PFSK-1 (cell line): ENCODE results near the gene PPP1R2B.

Source experiments
- FOXP2 ChIP-seq: optimal IDR thresholded peaks from 2 replicates; pipeline ENCODE3; 2011; ENCODE audit warnings: borderline replicate concordance, control low read depth, inconsistent platforms; ENCODE audit not compliant: insufficient read depth; ENCODE audit errors: extremely low read length, extremely low read depth
- POLR2AphosphoS5 ChIP-seq: IDR thresholded peaks from 2 replicates; pipeline ENCODE4 v1.6.1; 2012; ENCODE audit warnings: low read depth, mild to moderate bottlenecking, control low read depth, low read length, moderate library complexity
- SIN3A ChIP-seq: IDR thresholded peaks from 2 replicates; pipeline ENCODE4 v1.6.1; 2012; ENCODE audit warnings: mild to moderate bottlenecking, low read length, moderate library complexity, borderline replicate concordance; ENCODE audit not compliant: insufficient read depth
- TAF1 ChIP-seq: IDR thresholded peaks from 2 replicates; pipeline ENCODE4 v1.6.1; 2012; ENCODE audit warnings: low read length, control low read depth, borderline replicate concordance; ENCODE audit not compliant: insufficient read depth
- TF ChIP-seq, protein P1 (sequence below), 2 experiments: IDR thresholded peaks; 2 replicates each; pipeline versions ENCODE4 v1.6.1 to v1.8.0; 2011 to 2012; ENCODE audit warnings: low read depth in 2 of 2, low read length in 2 of 2, control low read depth in 1 of 2, inconsistent platforms in 1 of 2, mild to moderate bottlenecking in 1 of 2, moderate library complexity in 1 of 2; ENCODE audit not compliant: insufficient read depth in 1 of 2

The PPP1R2B gene

DNA sequence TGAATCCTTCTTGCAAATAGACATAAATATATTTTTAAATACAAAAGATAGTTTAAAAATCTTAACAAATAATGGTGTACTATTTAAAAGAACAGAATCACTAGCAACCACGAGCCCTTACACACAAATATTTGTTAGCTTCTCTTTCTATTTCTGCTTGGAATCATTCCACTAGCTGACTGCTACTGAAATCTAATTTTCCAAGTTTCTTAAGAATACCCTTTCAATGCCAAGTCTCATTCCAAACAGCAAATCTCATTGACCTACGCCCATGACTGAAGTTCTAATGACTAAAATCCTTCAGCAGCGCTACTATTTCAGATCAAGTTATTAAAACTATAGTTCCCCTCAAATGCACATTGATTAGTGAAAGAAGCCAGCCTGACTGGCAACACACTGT, 13.2 kb upstream of the PPP1R2B start:
- no peak for TF ChIP-seq TAF1
- no peak for TF ChIP-seq POLR2AphosphoS5
- TF ChIP-seq FOXP2 = no peak
- TF ChIP-seq, protein P1, sequence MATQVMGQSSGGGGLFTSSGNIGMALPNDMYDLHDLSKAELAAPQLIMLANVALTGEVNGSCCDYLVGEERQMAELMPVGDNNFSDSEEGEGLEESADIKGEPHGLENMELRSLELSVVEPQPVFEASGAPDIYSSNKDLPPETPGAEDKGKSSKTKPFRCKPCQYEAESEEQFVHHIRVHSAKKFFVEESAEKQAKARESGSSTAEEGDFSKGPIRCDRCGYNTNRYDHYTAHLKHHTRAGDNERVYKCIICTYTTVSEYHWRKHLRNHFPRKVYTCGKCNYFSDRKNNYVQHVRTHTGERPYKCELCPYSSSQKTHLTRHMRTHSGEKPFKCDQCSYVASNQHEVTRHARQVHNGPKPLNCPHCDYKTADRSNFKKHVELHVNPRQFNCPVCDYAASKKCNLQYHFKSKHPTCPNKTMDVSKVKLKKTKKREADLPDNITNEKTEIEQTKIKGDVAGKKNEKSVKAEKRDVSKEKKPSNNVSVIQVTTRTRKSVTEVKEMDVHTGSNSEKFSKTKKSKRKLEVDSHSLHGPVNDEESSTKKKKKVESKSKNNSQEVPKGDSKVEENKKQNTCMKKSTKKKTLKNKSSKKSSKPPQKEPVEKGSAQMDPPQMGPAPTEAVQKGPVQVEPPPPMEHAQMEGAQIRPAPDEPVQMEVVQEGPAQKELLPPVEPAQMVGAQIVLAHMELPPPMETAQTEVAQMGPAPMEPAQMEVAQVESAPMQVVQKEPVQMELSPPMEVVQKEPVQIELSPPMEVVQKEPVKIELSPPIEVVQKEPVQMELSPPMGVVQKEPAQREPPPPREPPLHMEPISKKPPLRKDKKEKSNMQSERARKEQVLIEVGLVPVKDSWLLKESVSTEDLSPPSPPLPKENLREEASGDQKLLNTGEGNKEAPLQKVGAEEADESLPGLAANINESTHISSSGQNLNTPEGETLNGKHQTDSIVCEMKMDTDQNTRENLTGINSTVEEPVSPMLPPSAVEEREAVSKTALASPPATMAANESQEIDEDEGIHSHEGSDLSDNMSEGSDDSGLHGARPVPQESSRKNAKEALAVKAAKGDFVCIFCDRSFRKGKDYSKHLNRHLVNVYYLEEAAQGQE (IDR thresholded peaks at IDR 0.05; ENCODE audit: insufficient read depth in 1 of 2, low read depth in 2 of 2, low read length in 2 of 2) = no peak
- no peak for TF ChIP-seq SIN3A

GRCh38 chr5:156838961-156839360, 11.1 kb upstream of the PPP1R2B start:
- TF ChIP-seq, protein P1 (IDR thresholded peaks at IDR 0.05; ENCODE audit: insufficient read depth in 1 of 2, low read depth in 2 of 2, low read length in 2 of 2) = no peak
- no peak for TF ChIP-seq POLR2AphosphoS5
- TF ChIP-seq FOXP2 = no peak
- no peak for TF ChIP-seq SIN3A
- TF ChIP-seq TAF1 = no peak

- TF ChIP-seq, protein P1 (IDR thresholded peaks at IDR 0.05; ENCODE audit: insufficient read depth in 1 of 2, low read depth in 2 of 2, low read length in 2 of 2) = no peak
- TF ChIP-seq TAF1 (no peak), SIN3A (no peak), POLR2AphosphoS5 (no peak), FOXP2 (no peak)
Observed at GRCh38 chr5:156841737-156842136, 8.4 kb upstream of the PPP1R2B start.

DNA sequence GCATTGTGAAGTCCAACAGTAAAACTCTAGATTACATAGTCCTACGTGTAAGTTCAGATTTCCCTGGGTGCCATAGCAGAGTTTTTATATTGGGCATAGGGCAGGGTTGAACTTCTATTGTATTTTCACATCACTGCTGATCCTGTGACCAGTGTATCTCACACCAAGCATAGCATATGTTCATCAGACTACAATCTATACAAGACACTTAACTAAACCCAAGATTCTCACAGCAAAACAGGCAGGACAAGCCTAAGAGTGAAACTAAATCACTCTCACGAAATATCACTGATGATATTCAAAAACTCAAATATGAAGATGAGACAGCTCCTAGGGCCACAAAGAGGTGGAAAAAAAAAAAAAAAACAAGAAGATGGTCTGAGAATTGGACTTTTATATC, 3.2 kb upstream of the PPP1R2B start:
- TF ChIP-seq POLR2AphosphoS5 = no peak
- TF ChIP-seq SIN3A = no peak
- TF ChIP-seq TAF1 = no peak

- TF ChIP-seq POLR2AphosphoS5 = no peak
- TF ChIP-seq, protein P1 (IDR thresholded peaks at IDR 0.05; ENCODE audit: insufficient read depth in 1 of 2, low read depth in 2 of 2, low read length in 2 of 2) = no peak
Observed at GRCh38 chr5:156851880-156852279, 1.8 kb downstream of the PPP1R2B start.

GRCh38 chr5:156865427-156865826, 15.3 kb downstream of the PPP1R2B start:
- TF ChIP-seq, protein P1 (IDR thresholded peaks at IDR 0.05; ENCODE audit: insufficient read depth in 1 of 2, low read depth in 2 of 2, low read length in 2 of 2) = no peak
- TF ChIP-seq POLR2AphosphoS5 (no peak), TAF1 (no peak), FOXP2 (no peak), SIN3A (no peak)
